Neural cell (in vitro differentiated cells): ENCODE data around the gene AGL. TPM values are rescaled to one million over a fixed set of nuclear protein-coding genes. Genes with fewer than 3 reads are reported as not detected.

Source experiments
- H2AFZ ChIP-seq: fragments of 200-600, 300-800 bp; sonication (generic), shearing (Covaris generic); 2 replicates; pipeline ENCODE4 v1.6.0; 2014; ENCODE audit warnings: low read depth, mild to moderate bottlenecking, antibody characterized with exemption, low read length, moderate library complexity
- H3F3A ChIP-seq: fragments of 200-600 bp; shearing (Covaris generic); 2 replicates; pipeline ENCODE4 v1.6.1; 2016; ENCODE audit warnings: mild to moderate bottlenecking, moderate library complexity, mixed read lengths, antibody characterized with exemption, low read length; ENCODE audit not compliant: insufficient read depth, poor library complexity, severe bottlenecking
- H3K27ac ChIP-seq: fragments of 200-600, 300-800 bp; sonication (generic), shearing (Covaris generic); 2 replicates; pipeline ENCODE4 v1.5.1; 2014; ENCODE audit warnings: mild to moderate bottlenecking, low read length, moderate library complexity
- H3K27me3 ChIP-seq: fragments of 300-800, 200-600 bp; sonication (generic), shearing (Covaris generic); 2 replicates; pipeline ENCODE4 v1.6.0; 2014; ENCODE audit warnings: mild to moderate bottlenecking, low read depth, low read length, moderate library complexity; ENCODE audit not compliant: insufficient read depth
- H3K36me3 ChIP-seq: fragments of 300-800, 200-600 bp; sonication (generic), shearing (Covaris generic); 2 replicates; pipeline ENCODE4 v1.5.1; 2014; ENCODE audit warnings: mild to moderate bottlenecking, antibody characterized with exemption, low read length, moderate library complexity; ENCODE audit not compliant: insufficient read depth
- H3K4me2 ChIP-seq: fragments of 300-800, 200-600 bp; sonication (generic), shearing (Covaris generic); 2 replicates; pipeline ENCODE4 v1.6.0; 2014; ENCODE audit warnings: mild to moderate bottlenecking, low read length
- H3K4me3 ChIP-seq: fragments of 300-800, 200-600 bp; sonication (generic), shearing (Covaris generic); 2 replicates; pipeline ENCODE4 v1.5.1; 2014; ENCODE audit warnings: mild to moderate bottlenecking, low read length, moderate library complexity
- H3K79me2 ChIP-seq: fragments of 200-600 bp; shearing (Covaris generic); replicated peaks from 2 replicates; pipeline ENCODE4 v1.6.0; 2014; ENCODE audit warnings: mild to moderate bottlenecking, low read length, moderate library complexity; ENCODE audit not compliant: insufficient read depth
- H3K9ac ChIP-seq: fragments of 300-800, 200-600 bp; sonication (generic), shearing (Covaris generic); 2 replicates; pipeline ENCODE4 v1.6.1; 2016; ENCODE audit warnings: mild to moderate bottlenecking, low read length, mixed read lengths
- H3K9me2 ChIP-seq: fragments of 200-600 bp; shearing (Covaris generic); 2 replicates; pipeline ENCODE4 v1.6.1; 2016; ENCODE audit warnings: mild to moderate bottlenecking, low read length, mixed read lengths; ENCODE audit not compliant: insufficient read depth
- H3K9me3 ChIP-seq: fragments of 200-600, 300-800 bp; sonication (generic), shearing (Covaris generic); 2 replicates; pipeline ENCODE4 v1.6.1; 2016; ENCODE audit warnings: mild to moderate bottlenecking, mixed run types, low read length, moderate library complexity, mixed read lengths
- H4K20me1 ChIP-seq: fragments of 200-600 bp; shearing (Covaris generic); 2 replicates; pipeline ENCODE4 v1.6.1; 2016; ENCODE audit warnings: mild to moderate bottlenecking, mixed run types; ENCODE audit not compliant: insufficient read depth
- CTCF ChIP-seq: fragments of 450-650 bp; IDR thresholded peaks from 2 replicates; pipeline ENCODE4 v1.5.1; 2014; ENCODE audit warnings: antibody characterized with exemption, mild to moderate bottlenecking, moderate library complexity; ENCODE audit not compliant: poor library complexity, severe bottlenecking
- EP300 ChIP-seq: fragments of 450-650 bp; conservative IDR thresholded peaks from 2 replicates; pipeline ENCODE4 v1.6.1; 2014; ENCODE audit warnings: antibody characterized with exemption, mild to moderate bottlenecking, moderate library complexity; ENCODE audit not compliant: poor library complexity, severe bottlenecking
- EZH2 ChIP-seq: fragments of 200-600, 300-800 bp; shearing (Covaris generic), sonication (generic); IDR thresholded peaks from 2 replicates; pipeline ENCODE4 v1.6.1; 2014; ENCODE audit warnings: antibody characterized with exemption, low read length, borderline replicate concordance, mild to moderate bottlenecking; ENCODE audit not compliant: insufficient read depth, poor library complexity, severe bottlenecking
- MXI1 ChIP-seq: fragments of 450-650 bp; conservative IDR thresholded peaks from 2 replicates; pipeline ENCODE4 v1.6.1; 2014; ENCODE audit warnings: antibody characterized with exemption, mild to moderate bottlenecking; ENCODE audit not compliant: poor library complexity, severe bottlenecking
- POLR2AphosphoS5 ChIP-seq: IDR thresholded peaks from 2 replicates; pipeline ENCODE4 v1.6.1; 2012
- RAD21 ChIP-seq: fragments of 450-650 bp; conservative IDR thresholded peaks from 2 replicates; pipeline ENCODE4 v1.6.1; 2014; ENCODE audit warnings: antibody characterized with exemption, mild to moderate bottlenecking, moderate library complexity
- SMC3 ChIP-seq: fragments of 450-650 bp; conservative IDR thresholded peaks from 2 replicates; pipeline ENCODE4 v1.6.1; 2014; ENCODE audit warnings: antibody characterized with exemption, mild to moderate bottlenecking, moderate library complexity; ENCODE audit not compliant: poor library complexity
- TAF1 ChIP-seq: IDR thresholded peaks from 2 replicates; pipeline ENCODE4 v1.6.1; 2012; ENCODE audit warnings: low read depth
- polyA plus RNA-seq: library from polyadenylated mRNA; depleted of rRNA; stranded (reverse); fragments of >200 nt; gene quantifications from 2 replicates; pipeline ENCODE4 v1.2.3, GENCODE V29; 2014
- TF ChIP-seq, protein P1 (sequence below): IDR thresholded peaks from 2 replicates; pipeline ENCODE4 v1.6.1; 2012; ENCODE audit warnings: borderline replicate concordance

Gene AGL
- polyA plus RNA-seq, 1 donor from 2014 or later = 17.7 TPM

DNA sequence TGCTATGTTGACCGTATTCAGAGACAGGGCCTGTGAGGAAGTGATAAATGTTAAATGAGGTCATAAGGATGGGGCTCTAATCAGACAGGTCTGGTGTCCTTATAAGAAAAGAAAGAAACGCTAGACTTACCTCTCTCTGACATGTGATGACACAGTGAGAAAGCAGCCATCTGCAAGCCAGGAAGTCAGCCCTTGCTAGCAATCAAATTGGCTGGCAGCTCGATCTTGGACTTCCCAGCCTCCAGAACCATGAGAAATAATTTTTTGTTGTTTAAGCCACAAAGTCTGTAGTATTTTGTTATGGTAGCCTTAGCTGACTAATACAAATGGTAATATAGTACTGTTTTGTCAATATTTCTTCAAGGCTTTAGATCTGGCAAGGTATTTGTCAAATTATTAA is 25.1 kb upstream of the AGL start:
- H3F3A ChIP-seq = no peaks in the 10 kb centered on the region
- H3K9ac ChIP-seq = no peak overlapping the region
- H3K79me2 ChIP-seq = no peaks in the 10 kb centered on the region
- no peak overlapping the region for H2AFZ ChIP-seq
- no peak for TF ChIP-seq CTCF
- TF ChIP-seq POLR2AphosphoS5 = no peak
- H3K27ac ChIP-seq = no peak overlapping the region
- H3K9me3 ChIP-seq = no peaks in the 10 kb centered on the region
- H3K4me3 ChIP-seq = no peak overlapping the region
- no peaks in the 10 kb centered on the region for H4K20me1 ChIP-seq
- H3K27me3 ChIP-seq = no peaks in the 10 kb centered on the region
- H3K4me2 ChIP-seq = no peak overlapping the region
- H3K36me3 ChIP-seq = no peaks in the 10 kb centered on the region
- no peaks in the 10 kb centered on the region for H3K9me2 ChIP-seq

GRCh38 chr1:99825702-99826101 is 24.5 kb upstream of the AGL start:
- no peak for TF ChIP-seq MXI1
- TF ChIP-seq RAD21 = no peak
- TF ChIP-seq EP300 = no peak
- no peak for TF ChIP-seq SMC3
- TF ChIP-seq POLR2AphosphoS5 = no peak
- TF ChIP-seq, protein P1, sequence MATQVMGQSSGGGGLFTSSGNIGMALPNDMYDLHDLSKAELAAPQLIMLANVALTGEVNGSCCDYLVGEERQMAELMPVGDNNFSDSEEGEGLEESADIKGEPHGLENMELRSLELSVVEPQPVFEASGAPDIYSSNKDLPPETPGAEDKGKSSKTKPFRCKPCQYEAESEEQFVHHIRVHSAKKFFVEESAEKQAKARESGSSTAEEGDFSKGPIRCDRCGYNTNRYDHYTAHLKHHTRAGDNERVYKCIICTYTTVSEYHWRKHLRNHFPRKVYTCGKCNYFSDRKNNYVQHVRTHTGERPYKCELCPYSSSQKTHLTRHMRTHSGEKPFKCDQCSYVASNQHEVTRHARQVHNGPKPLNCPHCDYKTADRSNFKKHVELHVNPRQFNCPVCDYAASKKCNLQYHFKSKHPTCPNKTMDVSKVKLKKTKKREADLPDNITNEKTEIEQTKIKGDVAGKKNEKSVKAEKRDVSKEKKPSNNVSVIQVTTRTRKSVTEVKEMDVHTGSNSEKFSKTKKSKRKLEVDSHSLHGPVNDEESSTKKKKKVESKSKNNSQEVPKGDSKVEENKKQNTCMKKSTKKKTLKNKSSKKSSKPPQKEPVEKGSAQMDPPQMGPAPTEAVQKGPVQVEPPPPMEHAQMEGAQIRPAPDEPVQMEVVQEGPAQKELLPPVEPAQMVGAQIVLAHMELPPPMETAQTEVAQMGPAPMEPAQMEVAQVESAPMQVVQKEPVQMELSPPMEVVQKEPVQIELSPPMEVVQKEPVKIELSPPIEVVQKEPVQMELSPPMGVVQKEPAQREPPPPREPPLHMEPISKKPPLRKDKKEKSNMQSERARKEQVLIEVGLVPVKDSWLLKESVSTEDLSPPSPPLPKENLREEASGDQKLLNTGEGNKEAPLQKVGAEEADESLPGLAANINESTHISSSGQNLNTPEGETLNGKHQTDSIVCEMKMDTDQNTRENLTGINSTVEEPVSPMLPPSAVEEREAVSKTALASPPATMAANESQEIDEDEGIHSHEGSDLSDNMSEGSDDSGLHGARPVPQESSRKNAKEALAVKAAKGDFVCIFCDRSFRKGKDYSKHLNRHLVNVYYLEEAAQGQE = no peak
- TF ChIP-seq CTCF = no peak
- no peak for TF ChIP-seq TAF1
- TF ChIP-seq EZH2 = no peak
- H3K9me2 ChIP-seq = no peaks in the 10 kb centered on the region
- no peak overlapping the region for H3K9ac ChIP-seq
- no peaks in the 10 kb centered on the region for H3K36me3 ChIP-seq
- H3F3A ChIP-seq = no peaks in the 10 kb centered on the region
- H3K27ac ChIP-seq = no peak overlapping the region
- no peak overlapping the region for H3K4me2 ChIP-seq
- H3K79me2 ChIP-seq = no peaks in the 10 kb centered on the region
- H4K20me1 ChIP-seq = no peaks in the 10 kb centered on the region
- H3K27me3 ChIP-seq = no peaks in the 10 kb centered on the region
- no peaks in the 10 kb centered on the region for H3K9me3 ChIP-seq
- no peak overlapping the region for H2AFZ ChIP-seq
- H3K4me3 ChIP-seq = no peak overlapping the region
